ENCODE measurements around the gene CPSF7. TPM values are rescaled to one million over a fixed set of nuclear protein-coding genes. Genes with fewer than 3 reads are reported as not detected.

Gene CPSF7
- total RNA-seq, 1 experiment from 2014 or later: 145 TPM

GRCh38 chr11:61370349-61371005 is 59.3 kb downstream of the CPSF7 start:
- Mint-ChIP-seq H3K4me1 (no peaks in the 10 kb centered on the region), H3K36me3 (ENCODE audit: insufficient read depth in 1 of 3, low read depth in 3 of 3) (peaks cover 72 to 92% (median 91%) of the 10 kb centered on the region in 3 experiments), H3K4me3 (no peak overlapping the region), H3K27ac (no peak overlapping the region; a peak in 1 of 7 replicates), H3K9me3 (peaks cover 33 to 38% of the 10 kb centered on the region in 2 experiments), H3K27me3 (ENCODE audit: low read depth) (no peaks in the 10 kb centered on the region)
- Histone ChIP-seq H2AK5ac (ENCODE audit: insufficient read length, low read length) (no peak overlapping the region), H3K9ac (ENCODE audit: extremely low read depth, insufficient read length, low read length) (no peak overlapping the region), H4K8ac (replicated peaks; ENCODE audit: insufficient read length, low read depth, low read length) (no peak overlapping the region), H3T11ph (ENCODE audit: low read length) (no peak overlapping the region), H2BK5ac (ENCODE audit: insufficient read length, low read length) (no peak overlapping the region), H2BK120ac (ENCODE audit: low read depth, low read length, poor library complexity, severe bottlenecking) (no peak overlapping the region), H3K27me3 (ENCODE audit: insufficient read depth, low read length) (no peaks in the 10 kb centered on the region), H2BK20ac (ENCODE audit: low read depth, low read length, poor library complexity, severe bottlenecking) (no peak overlapping the region), H3K27ac (ENCODE audit: insufficient read length, low read depth, low read length) (no peak overlapping the region), H2BK15ac (ENCODE audit: low read depth, low read length) (no peak overlapping the region), H3K4me1 (ENCODE audit: insufficient read depth, low read length) (no peaks in the 10 kb centered on the region), H4K91ac (ENCODE audit: insufficient read length, low read depth, low read length) (no peak overlapping the region), H3K4me2 (ENCODE audit: insufficient read depth, insufficient read length, low read length) (no peak overlapping the region), H4K20me1 (ENCODE audit: control insufficient read depth, insufficient read depth, insufficient read length) (no peaks in the 10 kb centered on the region), H3K79me1 (ENCODE audit: insufficient read depth, low read depth, low read length, poor library complexity, severe bottlenecking) (no peaks in the 10 kb centered on the region), H3K14ac (ENCODE audit: insufficient read depth, low read length) (no peak overlapping the region), H3K4ac (ENCODE audit: low read depth, low read length) (no peak overlapping the region), H2BK12ac (ENCODE audit: insufficient read length, low read depth, low read length) (no peak overlapping the region), H3K23ac (ENCODE audit: insufficient read length, low read depth, low read length) (no peak overlapping the region), H3K79me2 (ENCODE audit: insufficient read depth, low read length) (no peaks in the 10 kb centered on the region), H2AFZ (ENCODE audit: low read length) (no peak overlapping the region), H3K23me2 (ENCODE audit: insufficient read length, low read depth, low read length, poor library complexity, severe bottlenecking) (no peaks in the 10 kb centered on the region), H3K56ac (ENCODE audit: insufficient read length, low read depth, low read length) (no peak overlapping the region), H4K5ac (ENCODE audit: insufficient read length, low read depth, low read length) (no peak overlapping the region), H3K9me3 (ENCODE audit: control insufficient read depth, low read depth, low read length) (peaks cover 15% of the 10 kb centered on the region), H3K18ac (ENCODE audit: insufficient read length, low read depth, low read length) (no peak overlapping the region)
- no peak for DNase-seq
- WGBS (ENCODE audit: extremely low coverage, insufficient read length, low lambda C conversion rate): no CpG with 5 or more reads among the region's 8 CpGs
- no peak for TF ChIP-seq CTCF (conservative IDR thresholded peaks at IDR 0.05)
